Suprapubic skin (tissue), 4 donors: ENCODE measurements around the gene SPIRE1. TPM values are rescaled to one million over a fixed set of nuclear protein-coding genes. Genes with fewer than 3 reads are reported as not detected.
"Not testable (repeated sequence)": the region's sequence is repeated elsewhere in the genome, so short reads cannot be mapped to it uniquely, and the experiment has no call there.

Experiments
- DNase-seq, 2 donors: peaks; one replicate each; pipeline ENCODE4 v3.0.0-alpha.2; 2019; ENCODE audit warnings: low spot score in 2 of 2
- H3K27ac ChIP-seq: fragments of 200-600 bp; sonication (generic); one replicate; pipeline ENCODE4 v1.5.1; 2019
- H3K27me3 ChIP-seq: fragments of 200-600 bp; sonication (generic); one replicate; pipeline ENCODE4 v1.5.1; 2019
- H3K36me3 ChIP-seq: fragments of 200-600 bp; sonication (generic); one replicate; pipeline ENCODE4 v1.5.1; 2019
- H3K4me1 ChIP-seq: fragments of 200-600 bp; sonication (generic); one replicate; pipeline ENCODE4 v1.5.1; 2019
- H3K4me3 ChIP-seq: fragments of 200-600 bp; sonication (generic); one replicate; pipeline ENCODE4 v1.5.1; 2019; ENCODE audit warnings: mild to moderate bottlenecking
- H3K9me3 ChIP-seq: fragments of 200-600 bp; sonication (generic); one replicate; pipeline ENCODE4 v1.5.1; 2019
- CTCF ChIP-seq, 2 donors: fragments of 200-600 bp in 1 of 2; fragments of 450-650 bp in 1 of 2; sonication (generic) in 1 of 2; IDR thresholded peaks; one replicate each; pipeline ENCODE4 v1.5.1; 2016 to 2019; ENCODE audit warnings: antibody characterized with exemption in 2 of 2, mild to moderate bottlenecking in 1 of 2, moderate library complexity in 1 of 2
- EP300 ChIP-seq: sonication (generic); formaldehyde crosslinking; IDR thresholded peaks from one replicate; pipeline ENCODE4 v1.6.1; 2017; ENCODE audit warnings: antibody characterized with exemption
- POLR2A ChIP-seq, 2 donors: fragments of 450-650 bp; IDR thresholded peaks; one replicate each; pipeline ENCODE4 v1.6.1; 2017; ENCODE audit warnings: antibody characterized with exemption in 2 of 2, mild to moderate bottlenecking in 2 of 2, moderate library complexity in 2 of 2
- POLR2AphosphoS5 ChIP-seq, 3 donors: sonication (generic); formaldehyde crosslinking; IDR thresholded peaks; one replicate each; pipeline ENCODE4 v1.6.1; 2017; ENCODE audit warnings: antibody characterized with exemption in 3 of 3
- WGBS: methylation state at CpG from one replicate; pipeline ENCODE4 v1.1.5; 2018; 5-methylcytosine and 5-hydroxymethylcytosine counted together
- total RNA-seq, 4 donors: library from RNA; depleted of rRNA; stranded (reverse); fragments of >200 nt; gene quantifications; one replicate each; pipeline ENCODE4 v1.1.0, GENCODE V29; 2016

The SPIRE1 gene
- total RNA-seq, 4 donors from 2014 or later: 21.7 to 42.8 (median 25.2) TPM

- H3K4me3 ChIP-seq: no peak overlapping the region
- no peaks in the 10 kb centered on the region for H3K4me1 ChIP-seq
- no peak for TF ChIP-seq CTCF (IDR thresholded peaks at IDR 0.05)
- no peak for TF ChIP-seq EP300
- no peaks in the 10 kb centered on the region for H3K27me3 ChIP-seq
- no peaks in the 10 kb centered on the region for H3K36me3 ChIP-seq
- no peaks in the 10 kb centered on the region for H3K9me3 ChIP-seq
- H3K27ac ChIP-seq: no peak overlapping the region
- 81% methylated on average over 6 of the region's 6 CpGs for WGBS
- DNase-seq: no peak
These were observed 26.0 kb downstream of the SPIRE1 start for GRCh38 chr18:12631831-12632477.

DNA sequence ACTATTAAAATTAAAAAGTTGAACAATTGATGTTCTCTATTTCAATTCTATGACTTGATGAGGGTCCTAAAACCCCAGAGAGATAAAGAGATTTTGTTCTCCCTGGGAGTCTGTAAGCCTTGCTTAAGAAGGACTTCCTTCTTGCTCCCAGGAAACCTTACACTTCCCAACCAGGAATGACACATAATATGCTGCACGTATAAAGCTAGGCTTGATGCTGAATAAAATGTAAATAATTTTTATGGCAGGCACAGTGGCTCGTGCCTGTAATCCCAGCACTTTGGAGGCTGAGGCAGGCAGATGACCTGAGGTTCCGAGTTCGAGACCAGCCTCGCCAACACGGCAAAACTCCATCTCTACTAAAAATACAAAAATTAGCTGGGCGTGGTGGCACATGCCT, 27.8 kb downstream of the SPIRE1 start:
- Histone ChIP-seq H3K4me1 (no peaks in the 10 kb centered on the region), H3K4me3 (no peak overlapping the region), H3K36me3 (no peaks in the 10 kb centered on the region), H3K27me3 (no peaks in the 10 kb centered on the region), H3K9me3 (no peaks in the 10 kb centered on the region), H3K27ac (no peak overlapping the region)
- no peak for TF ChIP-seq POLR2A (IDR thresholded peaks at IDR 0.05)
- TF ChIP-seq POLR2AphosphoS5 (IDR thresholded peaks at IDR 0.05): no peak
- no peak for TF ChIP-seq CTCF (IDR thresholded peaks at IDR 0.05)
- no peak for DNase-seq
- WGBS: 91% methylated on average over 7 of the region's 7 CpGs

DNA sequence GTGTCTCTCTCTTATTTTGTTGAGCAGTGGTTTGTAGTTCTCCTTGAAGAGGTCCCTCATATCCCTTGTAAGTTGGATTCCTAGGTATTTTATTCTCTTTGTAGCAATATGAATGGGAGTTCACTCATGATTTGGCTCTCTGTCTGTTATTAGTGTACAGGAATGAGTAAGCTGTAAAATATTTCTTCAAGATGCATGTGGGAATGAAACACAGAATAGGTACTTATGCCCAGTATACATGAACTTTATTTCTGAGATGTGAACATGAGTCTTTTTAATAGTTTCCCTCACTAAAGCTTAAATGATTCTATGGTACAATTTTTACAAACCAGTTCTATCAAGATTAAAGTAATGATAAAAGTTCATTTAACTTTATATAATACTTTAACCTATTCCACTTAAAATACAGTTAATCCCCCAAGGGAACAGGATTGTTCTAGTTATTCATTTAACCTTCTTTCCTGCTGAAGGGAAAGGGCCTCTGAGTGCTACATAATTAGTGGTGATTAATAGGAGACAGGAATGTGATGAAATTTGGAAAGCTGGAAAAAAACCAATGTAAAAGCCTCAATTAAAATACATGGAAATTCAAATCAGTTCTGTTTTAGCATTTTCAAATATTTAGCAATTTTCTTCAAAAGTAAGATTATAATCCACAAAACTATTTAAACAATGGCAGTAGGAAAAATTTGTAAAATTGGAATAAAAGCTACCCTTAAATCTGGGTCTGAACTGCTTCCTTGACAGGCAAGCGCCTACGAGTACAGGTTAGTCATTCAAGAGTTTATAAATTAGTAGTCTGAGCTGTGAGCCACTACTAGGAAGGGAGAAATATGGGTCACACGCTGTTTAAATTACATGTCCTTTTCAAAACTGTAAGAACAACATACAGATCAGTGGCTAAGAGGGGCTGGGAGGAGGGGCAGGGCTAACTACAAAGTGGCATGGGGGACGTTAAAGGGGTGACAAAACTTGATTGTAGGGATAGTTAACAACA, 28.9 kb downstream of the SPIRE1 start:
- H3K9me3 ChIP-seq: no peaks in the 10 kb centered on the region
- no peaks in the 10 kb centered on the region for H3K27me3 ChIP-seq
- no peak overlapping the region for H3K4me3 ChIP-seq
- no peak overlapping the region for H3K27ac ChIP-seq
- 58% methylated on average over 4 of the region's 4 CpGs for WGBS
- DNase-seq: no peak
- no peaks in the 10 kb centered on the region for H3K36me3 ChIP-seq
- H3K4me1 ChIP-seq: no peaks in the 10 kb centered on the region
- no peak for TF ChIP-seq POLR2A (IDR thresholded peaks at IDR 0.05)
- no peak for TF ChIP-seq EP300
- TF ChIP-seq CTCF (IDR thresholded peaks at IDR 0.05): no peak
- no peak for TF ChIP-seq POLR2AphosphoS5 (IDR thresholded peaks at IDR 0.05)

DNA sequence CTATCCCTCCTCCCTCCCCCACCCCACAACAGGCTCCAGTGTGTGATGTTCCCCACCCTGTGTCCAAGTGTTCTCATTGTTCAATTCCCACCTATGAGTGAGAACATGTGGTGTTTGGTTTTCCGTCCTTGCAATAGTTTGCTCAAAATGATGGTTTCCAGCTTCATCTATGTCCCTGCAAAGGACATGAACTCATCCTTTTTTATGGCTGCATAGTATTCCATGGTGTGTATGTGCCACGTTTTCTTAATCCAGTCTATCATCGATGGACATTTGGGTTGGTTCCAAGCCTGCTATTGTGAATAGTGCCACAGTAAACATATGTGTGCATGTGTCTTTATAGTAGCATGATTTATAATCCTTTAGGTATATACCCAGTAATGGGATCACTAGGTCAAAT, 30.7 kb downstream of the SPIRE1 start:
- not testable (repeated sequence) for H3K27me3 ChIP-seq, H3K9me3 ChIP-seq, H3K36me3 ChIP-seq, H3K27ac ChIP-seq, H3K4me3 ChIP-seq, DNase-seq, H3K4me1 ChIP-seq
- WGBS: 90% methylated on average over 3 of the region's 3 CpGs

- 86% methylated on average over 4 of the region's 4 CpGs for WGBS
- Histone ChIP-seq H3K27me3 (no peaks in the 10 kb centered on the region), H3K9me3 (no peaks in the 10 kb centered on the region), H3K4me1 (no peaks in the 10 kb centered on the region), H3K27ac (no peak overlapping the region), H3K4me3 (no peak overlapping the region), H3K36me3 (no peaks in the 10 kb centered on the region)
- TF ChIP-seq CTCF (IDR thresholded peaks at IDR 0.05) (no peak), EP300 (no peak), POLR2AphosphoS5 (IDR thresholded peaks at IDR 0.05) (no peak), POLR2A (IDR thresholded peaks at IDR 0.05) (no peak)
- DNase-seq: no peak
These were observed 32.7 kb downstream of the SPIRE1 start for GRCh38 chr18:12625241-12625640.
